Stimulated activated CD8-positive, alpha-beta memory T cell treated with anti-CD3 and anti-CD28 coated beads, Interleukin-7, amount 100 ng/mL, for 48 hours (primary cell): ENCODE measurements around the gene YWHAQ.

Source experiments
- DNase-seq, 2 donors: peaks; one replicate each; pipeline ENCODE4 v3.0.0-alpha.2; 2020; ENCODE audit warnings: low read depth in 1 of 2; ENCODE audit errors: extremely low read depth in 1 of 2

YWHAQ gene

GRCh38 chr2:9630736-9631552 lies at the start of gene YWHAQ:
Gene YWHAQ, minus strand, starts transcription at chr2:9630997. Its CDS starts 545 bp downstream, at chr2:9630452.
- peak; percentile 98 for DNase-seq

GRCh38 chr2:9680082-9680481 lies 49.3 kb upstream of the YWHAQ start:
- no peak for DNase-seq

DNA sequence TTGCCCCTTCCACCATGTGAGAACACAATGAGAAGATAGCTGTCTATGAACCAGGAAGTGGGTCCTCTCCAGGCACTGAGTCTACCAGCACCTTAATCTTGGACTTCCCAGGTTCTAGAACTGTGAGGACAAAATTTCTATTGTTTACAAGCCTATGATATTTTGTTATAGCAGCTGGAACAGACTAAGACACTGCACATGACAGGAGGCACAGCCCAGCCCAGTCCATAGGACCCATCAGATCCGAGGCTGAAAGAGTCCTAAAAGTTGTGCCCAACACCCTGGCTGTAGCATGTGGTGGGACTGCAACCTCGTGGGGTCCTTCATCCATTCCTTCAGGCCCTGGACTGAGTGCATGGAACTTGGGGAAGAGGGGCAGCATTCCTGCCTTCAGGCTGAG lies 48.4 kb upstream of the YWHAQ start:
- DNase-seq: no peak

DNA sequence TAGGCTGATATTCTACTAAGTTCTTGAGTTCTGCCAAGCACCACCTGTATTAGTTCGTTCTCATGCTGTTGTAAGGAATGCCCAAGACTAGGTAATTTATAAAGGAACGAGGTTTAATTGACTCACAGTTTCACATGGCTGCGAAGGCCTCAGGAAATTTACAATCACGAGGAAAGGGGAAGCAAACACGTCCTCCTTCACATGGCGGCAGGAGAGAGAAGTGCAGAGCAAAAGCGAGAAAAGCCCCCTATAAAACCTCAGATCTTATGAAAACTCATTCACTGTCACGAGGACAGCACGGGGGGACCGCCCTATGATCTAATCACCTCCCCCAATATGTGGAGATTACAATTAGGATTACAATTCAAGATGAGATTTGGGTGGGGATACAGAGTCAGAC lies 47.7 kb upstream of the YWHAQ start:
- DNase-seq: no peak

DNA sequence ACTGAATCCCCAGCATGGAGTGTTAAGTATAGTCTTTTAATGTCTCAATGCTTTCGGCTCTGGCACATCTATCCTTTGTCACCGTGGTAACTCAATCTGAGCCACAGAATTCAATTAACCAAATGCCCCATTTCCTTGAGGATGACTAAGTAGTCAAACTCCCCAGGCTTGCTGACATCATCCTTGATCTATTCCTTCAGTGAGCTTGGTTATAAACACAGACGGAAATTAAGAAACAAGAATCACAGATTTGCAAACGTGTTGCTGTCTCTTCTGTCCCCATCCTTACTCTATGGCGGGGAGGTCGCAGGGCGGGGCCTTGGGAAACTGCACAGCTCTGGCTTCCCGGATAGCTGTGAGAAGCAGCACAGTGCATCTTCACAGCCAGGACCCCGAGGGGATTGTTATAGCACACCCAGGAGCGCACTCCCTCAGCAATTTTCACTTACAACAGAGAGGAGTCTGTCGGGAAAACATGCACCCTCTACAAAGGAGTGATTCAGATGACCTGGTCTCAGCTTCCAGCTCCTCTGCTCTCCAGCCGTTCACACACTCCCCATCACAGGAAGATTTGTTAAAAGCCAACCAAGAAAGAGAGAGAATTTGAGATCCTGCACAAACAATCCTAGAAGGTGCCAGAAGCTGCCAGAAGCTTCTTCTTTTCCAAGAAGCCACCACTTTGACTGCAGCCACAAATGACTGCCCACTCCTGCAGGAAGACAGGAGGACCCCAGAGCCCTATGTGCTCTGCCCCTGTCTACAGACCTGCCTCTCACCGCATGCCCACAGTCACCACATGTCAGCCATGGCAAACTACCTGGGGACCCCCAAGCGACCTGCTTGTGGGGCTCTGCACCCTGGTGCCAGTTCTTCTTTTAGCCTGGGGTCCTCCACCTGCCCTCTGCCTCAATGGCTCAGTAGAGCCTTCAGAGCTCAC lies 44.9 kb upstream of the YWHAQ start:
- no peak for DNase-seq

DNA sequence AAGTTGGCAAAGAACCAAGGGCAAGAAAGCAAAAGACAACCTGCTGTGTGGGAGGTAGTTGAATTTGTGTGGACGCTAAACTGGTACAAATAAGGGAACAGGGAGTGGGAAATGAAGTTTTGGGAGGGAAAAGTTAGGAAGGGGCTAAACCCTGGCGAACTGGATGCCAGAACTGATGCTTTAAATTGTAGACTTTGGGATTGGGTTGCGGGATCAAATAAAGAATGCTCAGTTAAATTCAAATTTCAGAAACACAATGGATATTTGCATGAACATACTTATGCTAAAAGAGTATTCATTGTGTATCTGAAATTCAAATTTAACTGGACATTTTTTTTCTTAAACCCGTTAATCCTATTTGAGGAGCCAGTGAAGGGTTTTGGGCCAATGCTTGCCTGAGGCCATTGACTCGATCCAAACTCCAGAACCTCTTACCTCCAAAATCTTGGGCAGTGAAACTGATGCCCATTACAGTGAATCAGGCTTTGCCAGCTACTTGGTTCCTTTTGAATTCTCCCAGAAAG lies 44.2 kb upstream of the YWHAQ start:
- no peak for DNase-seq

- DNase-seq: no peak
Observed at GRCh38 chr2:9673914-9674481, 43.2 kb upstream of the YWHAQ start.

GRCh38 chr2:9668687-9669345 lies 38.0 kb upstream of the YWHAQ start:
- DNase-seq: no peak

GRCh38 chr2:9667826-9668225 lies 37.0 kb upstream of the YWHAQ start:
- DNase-seq: no peak

DNA sequence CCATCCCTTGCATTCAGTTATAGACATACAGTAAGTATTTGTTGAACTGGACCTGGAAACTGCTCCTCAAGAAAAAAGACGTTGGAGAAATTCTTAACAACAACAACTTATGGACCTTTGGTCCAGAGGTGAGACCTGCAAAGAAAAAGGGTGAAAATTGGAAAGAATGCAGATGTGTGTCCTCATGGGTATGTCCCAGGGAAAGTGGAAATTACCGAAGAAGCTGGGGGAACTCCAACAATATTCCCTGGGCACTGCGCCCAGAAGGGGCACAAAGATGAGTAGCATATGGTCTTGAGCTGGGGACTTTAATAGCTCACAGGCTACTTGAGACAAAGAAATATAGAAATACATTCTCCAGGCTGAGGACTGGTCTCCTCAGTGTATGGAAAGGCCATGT lies 35.5 kb upstream of the YWHAQ start:
- DNase-seq: no peak

DNA sequence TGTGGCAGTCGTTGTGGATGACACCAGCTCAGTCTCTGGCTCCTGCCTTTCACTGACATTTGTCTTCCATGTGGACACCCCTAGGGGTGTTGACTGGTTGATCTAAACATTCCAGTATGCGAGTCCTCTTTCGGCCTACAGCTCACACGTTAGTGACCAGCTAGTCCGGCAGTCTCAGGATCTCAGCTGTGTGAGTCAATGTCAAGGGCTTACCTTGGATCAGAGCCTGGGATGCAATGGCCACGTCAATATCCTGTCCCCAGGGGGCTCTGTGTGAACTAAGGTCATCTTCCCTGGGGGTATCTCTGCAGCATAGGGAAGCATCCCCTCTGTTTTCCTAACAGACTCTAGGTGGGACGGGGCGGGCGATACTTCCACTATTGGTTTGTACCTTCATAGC lies 35.1 kb upstream of the YWHAQ start:
- DNase-seq: no peak

DNA sequence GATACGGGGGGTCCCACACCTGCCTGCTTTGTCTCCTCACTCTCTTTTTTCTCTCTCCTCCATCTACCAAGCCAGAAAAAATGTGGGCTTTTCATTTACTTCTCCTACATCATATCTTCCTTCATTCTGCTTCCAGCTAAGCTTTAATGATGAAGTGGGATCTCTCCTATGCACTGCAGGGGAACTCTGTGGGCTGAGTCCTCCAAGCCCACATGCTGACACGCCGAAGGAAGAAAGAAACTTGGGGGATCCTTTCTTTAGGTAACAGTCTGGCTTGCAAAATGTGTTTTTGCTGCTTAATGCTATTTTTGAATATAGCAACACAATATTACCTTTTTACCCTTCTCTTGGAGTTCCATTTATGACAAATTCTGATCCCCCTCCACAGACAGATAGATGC lies 33.6 kb upstream of the YWHAQ start:
- no peak for DNase-seq

- DNase-seq: no peak
Observed at GRCh38 chr2:9663008-9663879, 32.4 kb upstream of the YWHAQ start.

- DNase-seq: no peak
Observed at GRCh38 chr2:9661261-9661660, 30.5 kb upstream of the YWHAQ start.

DNA sequence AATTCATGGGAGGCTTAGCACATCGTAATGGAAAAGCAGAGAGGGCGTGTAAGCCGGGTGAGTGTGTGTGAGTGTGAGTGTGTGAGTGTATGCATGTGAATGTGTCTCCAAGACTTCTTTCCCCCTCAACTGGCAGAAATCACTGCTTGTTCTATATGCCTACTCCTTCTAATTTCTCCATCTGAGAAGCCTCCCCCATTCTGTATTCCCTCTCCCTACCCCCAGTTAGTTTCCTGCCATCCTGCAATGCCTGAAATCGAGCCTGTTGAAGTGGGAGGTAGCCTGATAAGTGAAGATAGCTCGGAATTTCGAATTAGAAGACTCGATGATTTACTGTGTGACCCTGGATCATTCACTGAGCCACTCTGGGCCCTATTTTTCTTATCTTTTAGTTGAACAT lies 30.0 kb upstream of the YWHAQ start:
- no peak for DNase-seq

DNA sequence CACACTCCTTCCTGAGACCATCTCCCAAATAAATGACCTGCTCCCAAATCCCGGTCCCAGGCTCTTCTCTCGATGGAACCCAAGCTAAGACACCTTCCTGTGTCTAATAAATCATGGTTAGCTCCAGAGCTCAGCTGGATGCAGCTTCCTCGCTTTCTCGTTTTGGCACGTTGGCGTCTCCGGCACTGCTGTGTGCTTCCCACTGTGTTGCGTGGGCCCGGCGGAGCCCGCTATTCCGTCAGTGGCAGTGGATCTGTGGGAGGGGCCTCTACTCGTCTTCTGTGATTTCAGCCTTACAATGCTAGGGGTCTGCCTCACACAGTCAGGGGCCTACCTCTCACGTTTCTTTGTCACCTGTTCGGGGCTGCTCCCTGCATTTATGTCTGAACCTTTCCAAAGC lies 29.4 kb upstream of the YWHAQ start:
- DNase-seq: no peak

DNA sequence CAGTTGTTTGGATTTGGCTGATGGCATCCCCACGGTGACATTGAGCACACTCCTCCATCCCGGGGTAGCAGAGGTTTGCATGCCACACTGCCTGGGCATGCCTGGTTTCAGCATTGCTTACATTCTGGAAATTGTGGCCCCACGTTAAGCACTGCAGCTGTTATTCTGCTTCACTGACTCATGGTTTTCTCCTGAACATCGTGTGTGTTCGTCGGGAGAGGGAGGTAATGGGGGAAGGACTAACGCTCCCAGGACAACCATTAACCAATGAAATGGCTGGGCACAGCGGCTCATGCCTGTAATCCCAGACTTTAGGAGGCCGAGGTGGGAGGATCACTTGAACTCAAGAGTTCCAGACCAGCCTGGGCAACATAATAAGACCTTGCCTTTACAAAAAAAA lies 28.2 kb upstream of the YWHAQ start:
- DNase-seq: no peak

DNA sequence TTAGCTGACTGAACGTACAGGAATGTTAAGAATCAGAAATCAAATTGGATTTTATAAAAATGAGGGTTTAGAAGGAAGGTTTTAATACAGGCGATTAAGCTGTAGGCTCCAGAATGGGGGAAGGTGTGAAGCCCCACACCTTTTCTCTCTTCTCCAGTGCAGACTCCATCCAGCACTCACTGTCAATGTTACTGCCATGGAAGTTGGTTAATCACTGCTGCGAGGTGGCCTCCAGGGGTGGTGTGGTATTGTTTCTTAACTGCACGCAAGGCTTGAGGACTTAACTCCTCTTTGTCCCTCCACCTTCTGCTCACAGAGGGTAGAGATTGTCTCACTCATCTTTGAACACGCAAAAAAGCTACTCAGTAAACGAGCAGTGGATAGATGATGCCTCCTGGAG lies 26.9 kb upstream of the YWHAQ start:
- DNase-seq: no peak

DNA sequence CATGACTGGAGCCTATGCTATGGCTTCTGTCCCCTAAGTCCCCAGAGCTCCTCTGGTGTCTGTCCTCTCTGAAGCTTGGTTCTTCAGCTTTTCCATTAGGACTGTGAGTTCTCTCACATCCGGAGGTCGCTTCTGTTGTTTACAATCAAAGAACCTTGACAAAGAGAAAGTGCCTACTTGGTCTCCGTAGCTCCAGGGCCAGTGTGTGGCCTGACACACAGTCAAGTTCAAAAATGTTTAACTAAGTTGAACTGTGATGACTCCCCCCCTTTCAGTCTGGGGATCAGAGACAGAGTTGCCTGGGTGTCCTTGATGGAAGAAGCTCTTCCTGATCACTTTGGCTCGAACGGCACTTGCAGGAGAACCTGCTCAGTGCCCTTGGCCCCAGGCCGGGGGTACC lies 26.3 kb upstream of the YWHAQ start:
- no peak for DNase-seq

- peak; percentile 37 to 79 for DNase-seq
Observed at GRCh38 chr2:9656270-9656766, 25.5 kb upstream of the YWHAQ start.
